ENCODE data around the gene TDRD10. TPM values are rescaled to one million over a fixed set of nuclear protein-coding genes. Genes with fewer than 3 reads are reported as not detected.

The TDRD10 gene
- total and polyA plus RNA-seq, 2 of the 8 experiments (the other 6 are each of a cell fraction or from before 2014, with no cell fraction given): 0.15 to 0.27 TPM

- no peak for TF ChIP-seq RAD21 (IDR thresholded peaks at IDR 0.05 in 1 of 2, conservative IDR thresholded peaks at IDR 0.05 in 1 of 2; ENCODE audit: low read depth in 2 of 2, low read length in 2 of 2)
These were observed 45.2 kb downstream of the TDRD10 start (continued) for GRCh38 chr1:154547105-154547732.

Measured in H1 (cell line).